HG03520 (cell line): Measurements from ENCODE around the gene CDH1.
"Not testable (repeated sequence)": the region's sequence is repeated elsewhere in the genome, so short reads cannot be mapped to it uniquely, and the experiment has no call there.

Experiments
- ATAC-seq: cut with Tn5 transposase; IDR thresholded peaks from one replicate; pipeline ENCODE4 v1.9.1; 2021; ENCODE audit warnings: mild to moderate bottlenecking, moderate library complexity; ENCODE audit not compliant: unreplicated experiment

CDH1 gene

GRCh38 chr16:68737046-68737729 is at the start of gene CDH1:
TSS of gene CDH1 (plus strand) at chr16:68737292. CDS start at chr16:68737416, 124 bp downstream.
- ATAC-seq, result no peak

GRCh38 chr16:68689921-68690320 is 47.2 kb upstream of the CDH1 start:
- no peak for ATAC-seq

- no peak for ATAC-seq
Observed at GRCh38 chr16:68695575-68695974, 41.5 kb upstream of the CDH1 start.

GRCh38 chr16:68696514-68696913 is 40.6 kb upstream of the CDH1 start:
- no peak for ATAC-seq

GRCh38 chr16:68698091-68698490 is 39.0 kb upstream of the CDH1 start:
- no peak for ATAC-seq

GRCh38 chr16:68700120-68700519 is 37.0 kb upstream of the CDH1 start:
- no peak for ATAC-seq

- ATAC-seq, result no peak
Observed at GRCh38 chr16:68700831-68701230, 36.3 kb upstream of the CDH1 start.

- no peak for ATAC-seq
Observed at GRCh38 chr16:68704232-68704867, 32.7 kb upstream of the CDH1 start.

- no peak for ATAC-seq
Observed at GRCh38 chr16:68707340-68708152, 29.5 kb upstream of the CDH1 start.

GRCh38 chr16:68710211-68710610 is 26.9 kb upstream of the CDH1 start:
- no peak for ATAC-seq

- ATAC-seq, result no peak
Observed at GRCh38 chr16:68711421-68712139, 25.5 kb upstream of the CDH1 start.

- no peak for ATAC-seq
Observed at GRCh38 chr16:68713361-68713760, 23.7 kb upstream of the CDH1 start.

- ATAC-seq, result no peak
Observed at GRCh38 chr16:68715471-68715870, 21.6 kb upstream of the CDH1 start.

- not testable (repeated sequence) for ATAC-seq
Observed at GRCh38 chr16:68716516-68716915, 20.6 kb upstream of the CDH1 start.

- ATAC-seq, result no peak
Observed at GRCh38 chr16:68717684-68718083, 19.4 kb upstream of the CDH1 start.

GRCh38 chr16:68718590-68718989 is 18.5 kb upstream of the CDH1 start:
- no peak for ATAC-seq

- ATAC-seq, result no peak
Observed at GRCh38 chr16:68719993-68720489, 17.1 kb upstream of the CDH1 start.

GRCh38 chr16:68722119-68723024 is 14.7 kb upstream of the CDH1 start:
- ATAC-seq, result no peak

- ATAC-seq, result no peak
Observed at GRCh38 chr16:68724797-68725196, 12.3 kb upstream of the CDH1 start.

- no peak for ATAC-seq
Observed at GRCh38 chr16:68728523-68728922, 8.6 kb upstream of the CDH1 start.
